HepG2 (cell line): Measurements from ENCODE around the gene KRTAP5-10. TPM values are rescaled to one million over a fixed set of nuclear protein-coding genes. Genes with fewer than 3 reads are reported as not detected.
"Not testable (repeated sequence)": the region's sequence is repeated elsewhere in the genome, so short reads cannot be mapped to it uniquely, and the experiment has no call there.

Source experiments
- ATAC-seq: fragments of 200-7000 bp; cut with Tn5 transposase; 3 replicates; pipeline ENCODE4 v1.9.1; 2020; ENCODE audit warnings: mild to moderate bottlenecking, moderate library complexity
- BruUV-seq: library from RNA; stranded (reverse); fragments of 400-500 nt; replicated peaks from 2 replicates; lab custom pipeline; 2021; lab: Mats Ljungman, UMichigan
- CTCF ChIA-PET: fragments of 300-600 bp; formaldehyde crosslinking; extraction: SDS; loops from one replicate; lab custom pipeline; 2021; ENCODE audit warnings: low total read pairs, inconsistent platforms, low intra/inter-chr PET ratio; lab: Yijun Ruan, JAX
- POLR2A ChIA-PET: fragments of 350-600 bp; sonication (Branson Sonifier 250); formaldehyde crosslinking; loops from one replicate; lab custom pipeline; 2020; ENCODE audit warnings: antibody characterized with exemption, inconsistent platforms; lab: Yijun Ruan, JAX
- DNase-seq: peaks from one replicate; pipeline ENCODE4 v3.0.0-alpha.2; 2015; ENCODE audit warnings: low spot score
- FAIRE-seq: peaks from 3 replicates; lab custom pipeline; 2011; peaks lifted over from hg19 to GRCh38; lab: Jason Lieb, UNC
- H2AFZ ChIP-seq: one replicate; pipeline ENCODE4 v1.6.1; 2011; ENCODE audit warnings: low read length, inconsistent platforms
- H3K27ac ChIP-seq: fragments of 300-600 bp; 3 replicates; pipeline ENCODE4 v1.8.0; 2011; ENCODE audit warnings: mixed run types, mild to moderate bottlenecking, mixed read lengths, low read length, inconsistent platforms; ENCODE audit not compliant: insufficient read depth; ENCODE audit errors: extremely low read length
- H3K27me3 ChIP-seq, 2 experiments: fragments of 200-600 bp in 1 of 2; 2 replicates in 1 of 2; 3 replicates in 1 of 2; pipeline versions ENCODE4 v1.6.0 to v1.8.0; 2011; ENCODE audit warnings: low read length in 2 of 2, mild to moderate bottlenecking in 2 of 2, moderate library complexity in 2 of 2, inconsistent platforms in 1 of 2; ENCODE audit not compliant: insufficient read depth in 2 of 2, control insufficient read depth in 1 of 2
- H3K36me3 ChIP-seq, 2 experiments: fragments of 200-600 bp in 1 of 2; replicated peaks in 1 of 2; 2 replicates in 1 of 2; 3 replicates in 1 of 2; pipeline versions ENCODE4 v1.5.1 to v1.8.0; 2011; ENCODE audit warnings: low read length in 2 of 2, inconsistent platforms in 1 of 2; ENCODE audit not compliant: insufficient read depth in 2 of 2, control insufficient read depth in 1 of 2
- H3K4me1 ChIP-seq: 2 replicates; pipeline ENCODE4 v1.5.1; 2012; ENCODE audit warnings: low read length, inconsistent platforms; ENCODE audit not compliant: insufficient read depth
- H3K4me2 ChIP-seq: 2 replicates; pipeline ENCODE4 v1.6.0; 2011; ENCODE audit warnings: low read depth, low read length, inconsistent platforms
- H3K4me3 ChIP-seq, 3 experiments: fragments of 200-600 bp in 1 of 3; sonication (generic), shearing (Covaris generic) in 1 of 3; replicated peaks in 1 of 3; 2 replicates each; pipeline ENCODE4 v1.5.1; 2011 to 2016; ENCODE audit warnings: low read length in 3 of 3, inconsistent platforms in 2 of 3, low read depth in 2 of 3, mild to moderate bottlenecking in 2 of 3, control low read depth in 1 of 3, mixed read lengths in 1 of 3; ENCODE audit not compliant: insufficient read depth in 1 of 3
- H3K79me2 ChIP-seq: one replicate; pipeline ENCODE4 v1.6.1; 2011; ENCODE audit warnings: low read length, inconsistent platforms; ENCODE audit not compliant: insufficient read depth
- H3K9ac ChIP-seq: 2 replicates; pipeline ENCODE4 v1.6.0; 2011; ENCODE audit warnings: mild to moderate bottlenecking, low read depth, low read length, inconsistent platforms; ENCODE audit not compliant: insufficient read depth
- H3K9me3 ChIP-seq: 2 replicates; pipeline ENCODE4 v1.5.1; 2012; ENCODE audit warnings: mild to moderate bottlenecking, low read length
- H4K20me1 ChIP-seq: 2 replicates; pipeline ENCODE4 v1.6.0; 2011; ENCODE audit warnings: inconsistent platforms, mild to moderate bottlenecking, low read length, moderate library complexity; ENCODE audit not compliant: insufficient read depth
- ATF4 ChIP-seq, 2 experiments: fragments of 450-650 bp in 1 of 2; sonication (generic) in 1 of 2; formaldehyde crosslinking; IDR thresholded peaks; 2 replicates each; pipeline versions ENCODE4 v1.5.0 to v1.8.0; 2020 to 2022; ENCODE audit warnings: mild to moderate bottlenecking in 1 of 2, missing genetic modification reagents in 1 of 2
- PHF20 ChIP-seq: sonication (generic); formaldehyde crosslinking; IDR thresholded peaks from 2 replicates; pipeline ENCODE4 v1.5.0; 2020; ENCODE audit warnings: mild to moderate bottlenecking, missing genetic modification reagents
- XRCC5 ChIP-seq: fragments of 200-400 bp; formaldehyde crosslinking; optimal IDR thresholded peaks from 2 replicates; pipeline ENCODE3; 2017; ENCODE audit warnings: mild to moderate bottlenecking, low read length
- ZBTB4 ChIP-seq: sonication (generic); formaldehyde crosslinking; IDR thresholded peaks from 2 replicates; pipeline ENCODE4 v1.4.0; 2020; ENCODE audit warnings: missing genetic modification reagents, mild to moderate bottlenecking, borderline replicate concordance
- ZNF468 ChIP-seq: sonication (generic); formaldehyde crosslinking; IDR thresholded peaks from 2 replicates; pipeline ENCODE4 v1.8.0; 2022; ENCODE audit warnings: mild to moderate bottlenecking, moderate library complexity, missing genetic modification reagents
- ZNF687 ChIP-seq: sonication (generic); formaldehyde crosslinking; IDR thresholded peaks from 2 replicates; pipeline ENCODE4 v1.5.1; 2020; ENCODE audit warnings: mild to moderate bottlenecking, missing genetic modification reagents, moderate library complexity
- ZNF773 ChIP-seq: sonication (generic); formaldehyde crosslinking; IDR thresholded peaks from 2 replicates; pipeline ENCODE4 v1.4.0; 2020; ENCODE audit warnings: missing genetic modification reagents, borderline replicate concordance
- WGBS: methylation state at CpG from one replicate; pipeline ENCODE4 v1.1.6; 2017; ENCODE audit warnings: low lambda C conversion rate; 5-methylcytosine and 5-hydroxymethylcytosine counted together
- in situ Hi-C: cut with HindIII; loops from 2 replicates; pipeline ENCODE4 v1.10.0; 2017; ENCODE audit warnings: low pct_unique_long_range_greater_than_20kb; ENCODE audit not compliant: extremely low pct_ligation_motif_present
- intact Hi-C: fragments of 100-400 bp; cut with micrococcal nuclease; formaldehyde crosslinking; loops from one replicate; pipeline ENCODE4 v1.10.0; 2022; ENCODE audit not compliant: unreplicated experiment
- polyA plus RNA-seq, 8 experiments: library from polyadenylated mRNA; depleted of rRNA in 3 of 8; stranded (reverse) in 7 of 8; unstranded in 1 of 8; fragments of >200 nt; fragmentation: Illumina TruSeq in 4 of 8; extraction: Trizol in 4 of 8; gene quantifications; 2 replicates each; pipeline versions ENCODE4 v1.2.1 to v1.2.3, GENCODE V29; 2011 to 2016; ENCODE audit warnings: low read depth in 4 of 8, missing spikeins in 1 of 8, mixed read lengths in 1 of 8; ENCODE audit not compliant: insufficient read depth in 1 of 8
- total RNA-seq, 5 experiments: library from RNA; depleted of rRNA; stranded (reverse); fragments of >200 nt; fragmentation: Illumina TruSeq; extraction: Trizol; gene quantifications; 2 replicates each; pipeline ENCODE4 v1.2.3, GENCODE V29; 2016; ENCODE audit warnings: low read depth in 1 of 5

KRTAP5-10 gene
- total and polyA plus RNA-seq, 2 of the 13 experiments (the other 11 are each of a cell fraction or from before 2014, with no cell fraction given) = not detected

- TF ChIP-seq ZNF687 (CRISPR knock-in tag) = peak; percentile 11; the same call in 1 of the 2 replicates
- ATAC-seq, H3K36me3 ChIP-seq, H3K79me2 ChIP-seq, H3K9ac ChIP-seq, H4K20me1 ChIP-seq, POLR2A ChIA-PET, H3K9me3 ChIP-seq, intact Hi-C loops, FAIRE-seq, H2AFZ ChIP-seq, H3K4me2 ChIP-seq, in situ Hi-C loops, BruUV-seq, CTCF ChIA-PET, H3K27ac ChIP-seq, DNase-seq, H3K4me3 ChIP-seq: not testable (repeated sequence)
- Histone ChIP-seq H3K4me1 (peaks cover 43% of the 10 kb centered on the region), H3K27me3 (peaks cover 9 to 49% of the 10 kb centered on the region in 2 experiments; a peak in 4 of 5 replicates)
- WGBS = 65% methylated on average over 23 of the region's 39 CpGs
These were observed 5.9 kb downstream of the KRTAP5-10 start for GRCh38 chr11:71571101-71571850.

GRCh38 chr11:71572811-71573210 is 7.4 kb downstream of the KRTAP5-10 start:
- H3K9me3 ChIP-seq = no peaks in the 10 kb centered on the region
- peaks cover 27% of the 10 kb centered on the region for H3K4me1 ChIP-seq
- CTCF ChIA-PET = no interaction called here
- no peak overlapping the region for H3K4me2 ChIP-seq
- intact Hi-C loops = no loop called here
- no peaks in the 10 kb centered on the region for H3K79me2 ChIP-seq
- peaks cover 9 to 51% of the 10 kb centered on the region in 2 experiments for H3K27me3 ChIP-seq
- no peak for DNase-seq
- H3K4me3 ChIP-seq = no peak overlapping the region
- POLR2A ChIA-PET = no interaction called here
- in situ Hi-C loops = no loop called here
- no peaks in the 10 kb centered on the region for H3K36me3 ChIP-seq
- no peak overlapping the region for H2AFZ ChIP-seq
- ATAC-seq = no peak
- H3K9ac ChIP-seq = no peak overlapping the region
- WGBS = 40% methylated on average over 9 of the region's 11 CpGs
- no peak overlapping the region for H3K27ac ChIP-seq
- no peaks in the 10 kb centered on the region for H4K20me1 ChIP-seq
- FAIRE-seq = no peak
- no TSS peak for BruUV-seq
- no peak for TF ChIP-seq ZNF773 (CRISPR knock-in tag)
- TF ChIP-seq ATF4 (CRISPR knock-in tag; IDR thresholded peaks at IDR 0.05) = no peak
- TF ChIP-seq XRCC5 = no peak
- no peak for TF ChIP-seq ZBTB4 (CRISPR knock-in tag)
- no peak for TF ChIP-seq PHF20 (CRISPR knock-in tag)
- no peak for TF ChIP-seq ZNF468 (CRISPR knock-in tag)
